ENCODE results near the gene ADAMTS12. TPM values are rescaled to one million over a fixed set of nuclear protein-coding genes. Genes with fewer than 3 reads are reported as not detected.

Gene ADAMTS12
- total RNA-seq, 2 experiments from 2014 or later, result not detected

GRCh38 chr5:33604503-33604902 lies 287.3 kb downstream of the ADAMTS12 start:
- ChIA-PET CTCF (interaction anchor here (0.6 kb wide), 1 partner anchor 112 kb away, joined by 3 read pairs; no protein-coding TSS in a partner anchor), POLR2A (no interaction called here)
- Mint-ChIP-seq H3K9me3 (no peaks in the 10 kb centered on the region), H3K4me1 (no peaks in the 10 kb centered on the region), H3K27me3 (peaks cover 2% of the 10 kb centered on the region), H3K27ac (no peak overlapping the region), H3K36me3 (ENCODE audit: low read depth) (no peaks in the 10 kb centered on the region), H3K4me3 (no peak overlapping the region)
- no peak for DNase-seq

- POLR2A ChIA-PET, result no interaction called here
- Mint-ChIP-seq H3K4me1 (no peaks in the 10 kb centered on the region), H3K36me3 (ENCODE audit: low read depth) (no peaks in the 10 kb centered on the region), H3K4me3 (no peak overlapping the region), H3K27me3 (peaks cover 2% of the 10 kb centered on the region), H3K27ac (no peak overlapping the region), H3K9me3 (no peaks in the 10 kb centered on the region)
- CTCF ChIA-PET, result no interaction called here
- DNase-seq, result no peak
These were observed 289.9 kb downstream of the ADAMTS12 start for GRCh38 chr5:33601881-33602280.

- Mint-ChIP-seq H3K36me3 (ENCODE audit: low read depth) (no peaks in the 10 kb centered on the region), H3K9me3 (no peaks in the 10 kb centered on the region), H3K27me3 (no peaks in the 10 kb centered on the region), H3K4me3 (no peak overlapping the region), H3K4me1 (no peaks in the 10 kb centered on the region), H3K27ac (no peak overlapping the region)
- CTCF ChIA-PET, result no interaction called here
- DNase-seq, result no peak
- POLR2A ChIA-PET, result no interaction called here
These were observed 296.5 kb downstream of the ADAMTS12 start for GRCh38 chr5:33595303-33595702.

- Mint-ChIP-seq H3K27me3 (no peaks in the 10 kb centered on the region), H3K4me1 (no peaks in the 10 kb centered on the region), H3K4me3 (no peak overlapping the region), H3K36me3 (ENCODE audit: low read depth) (no peaks in the 10 kb centered on the region), H3K9me3 (no peaks in the 10 kb centered on the region), H3K27ac (no peak overlapping the region)
- ChIA-PET CTCF (interaction anchor here (0.6 kb wide), 1 partner anchor 342 kb away, joined by 3 read pairs; no protein-coding TSS in a partner anchor), POLR2A (no interaction called here)
- no peak for DNase-seq
These were observed 297.8 kb downstream of the ADAMTS12 start for GRCh38 chr5:33594006-33594405.

GRCh38 chr5:33592245-33592644 lies 299.5 kb downstream of the ADAMTS12 start:
- POLR2A ChIA-PET, result interaction anchor here (1.5 kb wide), 1 partner anchor 13 kb away, joined by 3 read pairs; no protein-coding TSS in a partner anchor
- no peak overlapping the region for H3K4me3 Mint-ChIP-seq

GRCh38 chr5:33588654-33589372 lies 303.0 kb downstream of the ADAMTS12 start:
- Mint-ChIP-seq H3K9me3 (no peaks in the 10 kb centered on the region), H3K36me3 (ENCODE audit: low read depth) (no peaks in the 10 kb centered on the region), H3K27me3 (no peaks in the 10 kb centered on the region), H3K27ac (no peak overlapping the region), H3K4me3 (no peak overlapping the region), H3K4me1 (no peaks in the 10 kb centered on the region)
- ChIA-PET CTCF (interaction anchor here (0.7 to 6.7 kb wide), 11 partner anchors 10 to 381 kb away, joined by 3 to 38 read pairs (median 5); partner anchors contain the start of gene TARS1), POLR2A (no interaction called here)
- peak; percentile 48 for DNase-seq

More at GRCh38 chr5:33592245-33592644, 299.5 kb downstream of the ADAMTS12 start:
- Mint-ChIP-seq H3K36me3 (ENCODE audit: low read depth) (no peaks in the 10 kb centered on the region), H3K4me1 (no peaks in the 10 kb centered on the region), H3K27ac (no peak overlapping the region), H3K27me3 (no peaks in the 10 kb centered on the region), H3K9me3 (no peaks in the 10 kb centered on the region)
- CTCF ChIA-PET, result no interaction called here
- no peak for DNase-seq

GRCh38 chr5:33583332-33583731 lies 308.5 kb downstream of the ADAMTS12 start:
- Mint-ChIP-seq H3K27ac (no peak overlapping the region), H3K4me3 (no peak overlapping the region), H3K9me3 (peaks cover 2% of the 10 kb centered on the region), H3K27me3 (no peaks in the 10 kb centered on the region), H3K4me1 (no peaks in the 10 kb centered on the region), H3K36me3 (ENCODE audit: low read depth) (no peaks in the 10 kb centered on the region)
- ChIA-PET CTCF (no interaction called here), POLR2A (no interaction called here)
- DNase-seq, result no peak

GRCh38 chr5:33582417-33582816 lies 309.4 kb downstream of the ADAMTS12 start:
- H3K36me3 Mint-ChIP-seq (ENCODE audit: low read depth), result no peaks in the 10 kb centered on the region
- CTCF ChIA-PET, result no interaction called here

GRCh38 chr5:33579789-33580188 lies 312.0 kb downstream of the ADAMTS12 start:
- Mint-ChIP-seq H3K9me3 (peaks cover 2% of the 10 kb centered on the region), H3K27ac (no peak overlapping the region), H3K4me1 (no peaks in the 10 kb centered on the region), H3K27me3 (no peaks in the 10 kb centered on the region), H3K36me3 (ENCODE audit: low read depth) (no peaks in the 10 kb centered on the region), H3K4me3 (no peak overlapping the region)
- POLR2A ChIA-PET, result interaction anchor here (0.7 kb wide), 1 partner anchor 12 kb away, joined by 3 read pairs; no protein-coding TSS in a partner anchor
- DNase-seq, result no peak
- CTCF ChIA-PET, result interaction anchor here (0.6 kb wide), 1 partner anchor 355 kb away, joined by 3 read pairs; no protein-coding TSS in a partner anchor

More at GRCh38 chr5:33582417-33582816, 309.4 kb downstream of the ADAMTS12 start:
- Mint-ChIP-seq H3K27ac (no peak overlapping the region), H3K4me3 (no peak overlapping the region), H3K27me3 (no peaks in the 10 kb centered on the region), H3K4me1 (no peaks in the 10 kb centered on the region), H3K9me3 (peaks cover 2% of the 10 kb centered on the region)
- no peak for DNase-seq
- POLR2A ChIA-PET, result no interaction called here

- no peaks in the 10 kb centered on the region for H3K27me3 Mint-ChIP-seq
- peaks cover 2% of the 10 kb centered on the region for H3K9me3 Mint-ChIP-seq
- ChIA-PET POLR2A (interaction anchor here (0.7 kb wide), 1 partner anchor 13 kb away, joined by 3 read pairs; no protein-coding TSS in a partner anchor), CTCF (interaction anchor here (1.2 kb wide), 1 partner anchor 10 kb away, joined by 4 read pairs; no protein-coding TSS in a partner anchor)
- H3K4me3 Mint-ChIP-seq, result no peak overlapping the region
- H3K36me3 Mint-ChIP-seq (ENCODE audit: low read depth), result no peaks in the 10 kb centered on the region
- H3K4me1 Mint-ChIP-seq, result no peaks in the 10 kb centered on the region
- DNase-seq, result no peak
- H3K27ac Mint-ChIP-seq, result no peak overlapping the region
These were observed 312.6 kb downstream of the ADAMTS12 start for GRCh38 chr5:33579152-33579551.

GRCh38 chr5:33576726-33577590 lies 314.8 kb downstream of the ADAMTS12 start:
- Mint-ChIP-seq H3K4me3 (no peak overlapping the region), H3K9me3 (peaks cover 2% of the 10 kb centered on the region), H3K27me3 (no peaks in the 10 kb centered on the region), H3K4me1 (no peaks in the 10 kb centered on the region), H3K36me3 (ENCODE audit: low read depth) (no peaks in the 10 kb centered on the region), H3K27ac (no peak overlapping the region)
- POLR2A ChIA-PET, result no interaction called here
- no peak for DNase-seq
- CTCF ChIA-PET, result interaction anchor here (1.0 kb wide), 1 partner anchor 12 kb away, joined by 7 read pairs; no protein-coding TSS in a partner anchor

- Mint-ChIP-seq H3K4me3 (no peak overlapping the region), H3K9me3 (no peaks in the 10 kb centered on the region), H3K27ac (no peak overlapping the region), H3K4me1 (no peaks in the 10 kb centered on the region), H3K36me3 (ENCODE audit: low read depth) (no peaks in the 10 kb centered on the region), H3K27me3 (no peaks in the 10 kb centered on the region)
- ChIA-PET CTCF (interaction anchor here (0.6 kb wide), 1 partner anchor 121 kb away, joined by 4 read pairs; no protein-coding TSS in a partner anchor), POLR2A (no interaction called here)
- DNase-seq, result no peak
These were observed 326.5 kb downstream of the ADAMTS12 start for GRCh38 chr5:33565324-33565723.

Data from activated CD4-positive, alpha-beta memory T cell treated with anti-CD3 and anti-CD28 coated beads, Interleukin-2, amount 10 ng/mL, durations not matched to agents 7 days and 5 days (primary cell).